Liver (tissue), 9 donors: ENCODE data around the gene TPRN. TPM values are rescaled to one million over a fixed set of nuclear protein-coding genes. Genes with fewer than 3 reads are reported as not detected.

Experiments used
- DNase-seq: peaks from one replicate; pipeline ENCODE4 v3.0.0-alpha.2; 2017; ENCODE audit warnings: low spot score
- H3K27ac ChIP-seq, 2 donors: one replicate each; pipeline ENCODE4 v1.7.0; 2013; ENCODE audit warnings: inconsistent platforms in 2 of 2, low read length in 2 of 2, control low read depth in 1 of 2, low read depth in 1 of 2, mild to moderate bottlenecking in 1 of 2
- H3K27me3 ChIP-seq, 4 donors: one replicate each; pipeline versions ENCODE4 v1.6.1 to v1.7.0; 2013; ENCODE audit warnings: low read length in 3 of 4, inconsistent platforms in 1 of 4, mild to moderate bottlenecking in 1 of 4, moderate library complexity in 1 of 4; ENCODE audit not compliant: control insufficient read depth in 4 of 4, insufficient read depth in 4 of 4
- H3K36me3 ChIP-seq, 4 donors: one replicate each; pipeline versions ENCODE4 v1.6.1 to v1.7.0; 2013; ENCODE audit warnings: low read length in 3 of 4, mild to moderate bottlenecking in 3 of 4, low read depth in 1 of 4, moderate library complexity in 1 of 4; ENCODE audit not compliant: control insufficient read depth in 4 of 4, insufficient read depth in 3 of 4
- H3K4me1 ChIP-seq, 4 donors: one replicate each; pipeline versions ENCODE4 v1.6.1 to v1.7.0; 2013; ENCODE audit warnings: low read length in 3 of 4, mild to moderate bottlenecking in 3 of 4, moderate library complexity in 1 of 4; ENCODE audit not compliant: control insufficient read depth in 4 of 4, insufficient read depth in 4 of 4
- H3K4me3 ChIP-seq, 3 donors: one replicate each; pipeline versions ENCODE4 v1.6.1 to v1.7.0; 2013; ENCODE audit warnings: low read length in 3 of 3, control low read depth in 1 of 3, low read depth in 1 of 3, mild to moderate bottlenecking in 1 of 3
- H3K9ac ChIP-seq, 2 donors: one replicate each; pipeline ENCODE4 v1.7.0; 2013; ENCODE audit warnings: low read length in 2 of 2, mild to moderate bottlenecking in 2 of 2, moderate library complexity in 2 of 2, control low read depth in 1 of 2, low read depth in 1 of 2
- H3K9me3 ChIP-seq, 4 donors: one replicate each; pipeline versions ENCODE4 v1.6.1 to v1.7.0; 2013; ENCODE audit warnings: low read length in 3 of 4; ENCODE audit not compliant: control insufficient read depth in 4 of 4
- EGR1 ChIP-seq, 2 donors: IDR thresholded peaks; 2 replicates each; pipeline ENCODE4 v1.6.1; 2016 to 2018; ENCODE audit warnings: antibody characterized with exemption in 2 of 2, low read depth in 2 of 2
- FOXA1 ChIP-seq: IDR thresholded peaks from 2 replicates; pipeline ENCODE4 v1.6.1; 2016; ENCODE audit warnings: antibody characterized with exemption
- FOXA2 ChIP-seq: IDR thresholded peaks from 2 replicates; pipeline ENCODE4 v1.6.1; 2016; ENCODE audit warnings: antibody characterized with exemption
- GABPA ChIP-seq, 2 donors: IDR thresholded peaks in 1 of 2; conservative IDR thresholded peaks in 1 of 2; 2 replicates each; pipeline ENCODE4 v1.6.1; 2016; ENCODE audit warnings: antibody characterized with exemption in 2 of 2, mild to moderate bottlenecking in 1 of 2, moderate library complexity in 1 of 2
- HNF4A ChIP-seq, 2 donors: conservative IDR thresholded peaks; 2 replicates each; pipeline ENCODE4 v1.6.1; 2016; ENCODE audit warnings: antibody characterized with exemption in 2 of 2, mild to moderate bottlenecking in 2 of 2
- HNF4G ChIP-seq: IDR thresholded peaks from 2 replicates; pipeline ENCODE4 v1.6.1; 2016; ENCODE audit warnings: antibody characterized with exemption
- JUND ChIP-seq, 2 donors: IDR thresholded peaks; 2 replicates each; pipeline ENCODE4 v1.6.1; 2016; ENCODE audit warnings: antibody characterized with exemption in 2 of 2
- NR2F2 ChIP-seq: IDR thresholded peaks from 2 replicates; pipeline ENCODE4 v1.6.1; 2016; ENCODE audit warnings: antibody characterized with exemption
- RAD21 ChIP-seq, 2 donors: IDR thresholded peaks; 2 replicates each; pipeline ENCODE4 v1.6.1; 2016; ENCODE audit warnings: antibody characterized with exemption in 2 of 2, mild to moderate bottlenecking in 2 of 2
- SP1 ChIP-seq: IDR thresholded peaks from 2 replicates; pipeline ENCODE4 v1.6.1; 2018; ENCODE audit warnings: antibody characterized with exemption, mild to moderate bottlenecking
- TAF1 ChIP-seq: conservative IDR thresholded peaks from 2 replicates; pipeline ENCODE4 v1.6.1; 2016; ENCODE audit warnings: antibody characterized with exemption, mild to moderate bottlenecking
- YY1 ChIP-seq: IDR thresholded peaks from 2 replicates; pipeline ENCODE4 v1.6.1; 2016; ENCODE audit warnings: antibody characterized with exemption, mild to moderate bottlenecking
- WGBS: extraction: QIAGEN DNeasy Blood & Tissue Kit; methylation state at CpG from one replicate; pipeline ENCODE4 v1.1.7; 2013; 5-methylcytosine and 5-hydroxymethylcytosine counted together
- polyA plus RNA-seq, 2 donors: library from polyadenylated mRNA; stranded (reverse) in 1 of 2; unstranded in 1 of 2; fragments of 200-250 nt in 1 of 2; fragments of >200 nt in 1 of 2; fragmentation: Nextera tagmentation in 1 of 2; extraction: Ambion mirVana in 1 of 2; gene quantifications; one replicate each; pipeline versions ENCODE4 v1.2.1 to v1.2.3, GENCODE V29; 2013 to 2015
- total RNA-seq, 2 donors: library from RNA; depleted of rRNA; stranded (reverse); fragments of >200 nt; gene quantifications; one replicate each; pipeline ENCODE4 v1.2.3, GENCODE V29; 2014
- TF ChIP-seq, protein P1 (sequence below): IDR thresholded peaks from 2 replicates; pipeline ENCODE4 v1.6.1; 2016; ENCODE audit warnings: antibody characterized with exemption
- TF ChIP-seq, protein P2 (sequence below): IDR thresholded peaks from 2 replicates; pipeline ENCODE4 v1.6.1; 2016; ENCODE audit warnings: antibody characterized with exemption
- TF ChIP-seq, protein P3 (sequence below): IDR thresholded peaks from 2 replicates; pipeline ENCODE4 v1.6.1; 2016; ENCODE audit warnings: antibody characterized with exemption
- TF ChIP-seq, protein P4 (sequence below): fragments of 150-350 bp; IDR thresholded peaks from 2 replicates; pipeline ENCODE4 v1.5.1; 2017; ENCODE audit warnings: improper control_type of control experiment, low read depth, low read length; ENCODE audit not compliant: missing input control
- TF ChIP-seq, protein P5 (sequence below): IDR thresholded peaks from 2 replicates; pipeline ENCODE4 v1.6.1; 2016; ENCODE audit warnings: antibody characterized with exemption, mild to moderate bottlenecking
- donor health status: healthy.
- donor health status: healthy.
- donor health status: healthy.
- donor health status: healthy.
- donor health status: healthy.

The TPRN gene
- total and polyA plus RNA-seq, 4 donors: 5.4 to 20.1 (median 11.1) TPM

DNA sequence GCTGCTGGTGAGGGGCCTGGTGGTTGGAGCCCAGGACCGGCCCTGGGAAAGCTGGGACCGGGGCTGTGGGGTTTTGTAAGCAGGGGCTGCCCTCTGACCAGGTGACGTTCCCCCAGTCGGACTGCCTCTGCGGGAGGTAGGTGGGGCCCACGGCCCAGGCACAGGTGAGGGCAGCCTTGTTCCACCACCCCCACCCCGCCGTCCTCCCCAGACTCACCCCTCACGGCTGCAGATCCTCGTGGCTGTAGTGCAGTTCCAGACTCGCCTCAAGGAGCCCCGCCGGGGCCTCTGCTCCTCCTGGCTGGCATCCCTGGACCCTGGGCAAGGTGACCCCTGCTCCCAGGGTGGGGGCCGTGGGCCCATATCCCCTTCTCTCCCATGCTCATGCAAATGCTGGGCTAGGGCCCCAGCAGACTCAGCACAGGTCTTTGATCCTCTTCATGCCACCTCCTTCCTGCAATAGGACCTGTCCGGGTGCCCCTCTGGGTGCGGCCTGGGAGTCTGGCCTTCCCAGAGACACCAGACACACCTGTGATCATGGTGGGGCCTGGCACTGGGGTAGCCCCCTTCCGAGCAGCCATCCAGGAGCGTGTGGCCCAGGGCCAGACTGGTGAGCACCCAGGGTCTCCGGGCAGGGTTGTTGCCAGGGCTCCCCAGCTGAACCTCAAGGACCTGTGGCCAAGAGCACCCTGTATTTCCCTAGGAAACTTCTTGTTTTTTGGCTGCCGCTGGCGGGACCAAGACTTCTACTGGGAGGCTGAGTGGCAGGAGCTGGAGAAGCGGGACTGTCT, 14.8 kb upstream of the TPRN start:
- Histone ChIP-seq H3K4me3 (no peak overlapping the region), H3K27me3 (no peaks in the 10 kb centered on the region)
- WGBS: 96% methylated on average over 22 of the region's 22 CpGs

DNA sequence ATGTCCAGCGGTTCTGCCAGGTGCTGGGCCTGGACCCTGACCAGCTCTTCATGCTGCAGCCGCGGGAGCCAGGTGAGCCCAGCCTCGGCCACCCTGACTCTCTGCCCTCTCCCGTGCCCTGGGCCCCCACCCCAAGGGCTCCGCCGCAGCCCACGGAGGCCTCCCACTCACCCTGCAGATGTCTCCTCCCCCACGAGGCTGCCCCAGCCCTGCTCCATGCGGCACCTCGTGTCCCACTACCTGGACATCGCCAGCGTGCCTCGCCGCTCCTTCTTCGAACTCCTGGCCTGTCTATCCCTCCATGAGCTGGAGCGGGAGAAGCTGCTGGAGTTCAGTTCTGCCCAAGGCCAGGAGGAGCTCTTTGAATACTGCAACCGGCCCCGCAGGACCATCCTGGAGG, 14.1 kb upstream of the TPRN start:
- WGBS: 95% methylated on average over 19 of the region's 19 CpGs
- Histone ChIP-seq H3K9me3 (no peaks in the 10 kb centered on the region), H3K27ac (no peak overlapping the region), H3K27me3 (no peaks in the 10 kb centered on the region), H3K4me3 (no peak overlapping the region), H3K36me3 (peaks cover 0 to 5% (median under 1%) of the 10 kb centered on the region in 4 donors), H3K4me1 (peaks cover 0 to 12% (median 4%) of the 10 kb centered on the region in 4 donors), H3K9ac (no peak overlapping the region)
- no peak for DNase-seq
- TF ChIP-seq TAF1: no peak
- no peak for TF ChIP-seq YY1
- TF ChIP-seq JUND (IDR thresholded peaks at IDR 0.05): no peak
- no peak for TF ChIP-seq HNF4G
- TF ChIP-seq, protein P1, sequence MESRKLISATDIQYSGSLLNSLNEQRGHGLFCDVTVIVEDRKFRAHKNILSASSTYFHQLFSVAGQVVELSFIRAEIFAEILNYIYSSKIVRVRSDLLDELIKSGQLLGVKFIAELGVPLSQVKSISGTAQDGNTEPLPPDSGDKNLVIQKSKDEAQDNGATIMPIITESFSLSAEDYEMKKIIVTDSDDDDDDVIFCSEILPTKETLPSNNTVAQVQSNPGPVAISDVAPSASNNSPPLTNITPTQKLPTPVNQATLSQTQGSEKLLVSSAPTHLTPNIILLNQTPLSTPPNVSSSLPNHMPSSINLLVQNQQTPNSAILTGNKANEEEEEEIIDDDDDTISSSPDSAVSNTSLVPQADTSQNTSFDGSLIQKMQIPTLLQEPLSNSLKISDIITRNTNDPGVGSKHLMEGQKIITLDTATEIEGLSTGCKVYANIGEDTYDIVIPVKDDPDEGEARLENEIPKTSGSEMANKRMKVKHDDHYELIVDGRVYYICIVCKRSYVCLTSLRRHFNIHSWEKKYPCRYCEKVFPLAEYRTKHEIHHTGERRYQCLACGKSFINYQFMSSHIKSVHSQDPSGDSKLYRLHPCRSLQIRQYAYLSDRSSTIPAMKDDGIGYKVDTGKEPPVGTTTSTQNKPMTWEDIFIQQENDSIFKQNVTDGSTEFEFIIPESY: no peak
- TF ChIP-seq FOXA1: no peak
- TF ChIP-seq FOXA2: no peak
- TF ChIP-seq RAD21 (IDR thresholded peaks at IDR 0.05): no peak
- TF ChIP-seq, protein P2, sequence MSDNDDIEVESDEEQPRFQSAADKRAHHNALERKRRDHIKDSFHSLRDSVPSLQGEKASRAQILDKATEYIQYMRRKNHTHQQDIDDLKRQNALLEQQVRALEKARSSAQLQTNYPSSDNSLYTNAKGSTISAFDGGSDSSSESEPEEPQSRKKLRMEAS: no peak
- TF ChIP-seq, protein P3, sequence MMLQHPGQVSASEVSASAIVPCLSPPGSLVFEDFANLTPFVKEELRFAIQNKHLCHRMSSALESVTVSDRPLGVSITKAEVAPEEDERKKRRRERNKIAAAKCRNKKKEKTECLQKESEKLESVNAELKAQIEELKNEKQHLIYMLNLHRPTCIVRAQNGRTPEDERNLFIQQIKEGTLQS: no peak
- TF ChIP-seq EGR1 (IDR thresholded peaks at IDR 0.05; ENCODE audit: low read depth in 2 of 2): no peak
- TF ChIP-seq NR2F2: no peak
- TF ChIP-seq HNF4A (conservative IDR thresholded peaks at IDR 0.05): no peak
- TF ChIP-seq SP1: no peak
- TF ChIP-seq GABPA (IDR thresholded peaks at IDR 0.05 in 1 of 2, conservative IDR thresholded peaks at IDR 0.05 in 1 of 2): no peak
- TF ChIP-seq, protein P4, sequence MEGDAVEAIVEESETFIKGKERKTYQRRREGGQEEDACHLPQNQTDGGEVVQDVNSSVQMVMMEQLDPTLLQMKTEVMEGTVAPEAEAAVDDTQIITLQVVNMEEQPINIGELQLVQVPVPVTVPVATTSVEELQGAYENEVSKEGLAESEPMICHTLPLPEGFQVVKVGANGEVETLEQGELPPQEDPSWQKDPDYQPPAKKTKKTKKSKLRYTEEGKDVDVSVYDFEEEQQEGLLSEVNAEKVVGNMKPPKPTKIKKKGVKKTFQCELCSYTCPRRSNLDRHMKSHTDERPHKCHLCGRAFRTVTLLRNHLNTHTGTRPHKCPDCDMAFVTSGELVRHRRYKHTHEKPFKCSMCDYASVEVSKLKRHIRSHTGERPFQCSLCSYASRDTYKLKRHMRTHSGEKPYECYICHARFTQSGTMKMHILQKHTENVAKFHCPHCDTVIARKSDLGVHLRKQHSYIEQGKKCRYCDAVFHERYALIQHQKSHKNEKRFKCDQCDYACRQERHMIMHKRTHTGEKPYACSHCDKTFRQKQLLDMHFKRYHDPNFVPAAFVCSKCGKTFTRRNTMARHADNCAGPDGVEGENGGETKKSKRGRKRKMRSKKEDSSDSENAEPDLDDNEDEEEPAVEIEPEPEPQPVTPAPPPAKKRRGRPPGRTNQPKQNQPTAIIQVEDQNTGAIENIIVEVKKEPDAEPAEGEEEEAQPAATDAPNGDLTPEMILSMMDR: no peak

More for the DNA sequence above, 14.8 kb upstream of the TPRN start:
- Histone ChIP-seq H3K9ac (no peak overlapping the region), H3K9me3 (no peaks in the 10 kb centered on the region), H3K36me3 (peaks cover 0 to 5% (median under 1%) of the 10 kb centered on the region in 4 donors), H3K27ac (no peak overlapping the region), H3K4me1 (peaks cover 0 to 12% (median 4%) of the 10 kb centered on the region in 4 donors)
- TF ChIP-seq RAD21 (IDR thresholded peaks at IDR 0.05): no peak
- TF ChIP-seq, protein P5, sequence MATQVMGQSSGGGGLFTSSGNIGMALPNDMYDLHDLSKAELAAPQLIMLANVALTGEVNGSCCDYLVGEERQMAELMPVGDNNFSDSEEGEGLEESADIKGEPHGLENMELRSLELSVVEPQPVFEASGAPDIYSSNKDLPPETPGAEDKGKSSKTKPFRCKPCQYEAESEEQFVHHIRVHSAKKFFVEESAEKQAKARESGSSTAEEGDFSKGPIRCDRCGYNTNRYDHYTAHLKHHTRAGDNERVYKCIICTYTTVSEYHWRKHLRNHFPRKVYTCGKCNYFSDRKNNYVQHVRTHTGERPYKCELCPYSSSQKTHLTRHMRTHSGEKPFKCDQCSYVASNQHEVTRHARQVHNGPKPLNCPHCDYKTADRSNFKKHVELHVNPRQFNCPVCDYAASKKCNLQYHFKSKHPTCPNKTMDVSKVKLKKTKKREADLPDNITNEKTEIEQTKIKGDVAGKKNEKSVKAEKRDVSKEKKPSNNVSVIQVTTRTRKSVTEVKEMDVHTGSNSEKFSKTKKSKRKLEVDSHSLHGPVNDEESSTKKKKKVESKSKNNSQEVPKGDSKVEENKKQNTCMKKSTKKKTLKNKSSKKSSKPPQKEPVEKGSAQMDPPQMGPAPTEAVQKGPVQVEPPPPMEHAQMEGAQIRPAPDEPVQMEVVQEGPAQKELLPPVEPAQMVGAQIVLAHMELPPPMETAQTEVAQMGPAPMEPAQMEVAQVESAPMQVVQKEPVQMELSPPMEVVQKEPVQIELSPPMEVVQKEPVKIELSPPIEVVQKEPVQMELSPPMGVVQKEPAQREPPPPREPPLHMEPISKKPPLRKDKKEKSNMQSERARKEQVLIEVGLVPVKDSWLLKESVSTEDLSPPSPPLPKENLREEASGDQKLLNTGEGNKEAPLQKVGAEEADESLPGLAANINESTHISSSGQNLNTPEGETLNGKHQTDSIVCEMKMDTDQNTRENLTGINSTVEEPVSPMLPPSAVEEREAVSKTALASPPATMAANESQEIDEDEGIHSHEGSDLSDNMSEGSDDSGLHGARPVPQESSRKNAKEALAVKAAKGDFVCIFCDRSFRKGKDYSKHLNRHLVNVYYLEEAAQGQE: no peak
- no peak for TF ChIP-seq YY1
- TF ChIP-seq, protein P1: no peak
- DNase-seq: no peak
